MM.1S (cell line): ENCODE data around the gene DGKG.

Source experiments
- EZH2 ChIP-seq: fragments of 300-600 bp; sonication (generic); optimal IDR thresholded peaks from 2 replicates; pipeline ENCODE3; 2017; ENCODE audit warnings: low read depth, mild to moderate bottlenecking, antibody characterized with exemption, low read length, mixed read lengths
- TF ChIP-seq, protein P1 (sequence below): fragments of 300-600 bp; sonication (generic); IDR thresholded peaks from 2 replicates; pipeline ENCODE4 v1.5.1; 2016; ENCODE audit warnings: antibody characterized with exemption, low read length, mixed read lengths

DNA sequence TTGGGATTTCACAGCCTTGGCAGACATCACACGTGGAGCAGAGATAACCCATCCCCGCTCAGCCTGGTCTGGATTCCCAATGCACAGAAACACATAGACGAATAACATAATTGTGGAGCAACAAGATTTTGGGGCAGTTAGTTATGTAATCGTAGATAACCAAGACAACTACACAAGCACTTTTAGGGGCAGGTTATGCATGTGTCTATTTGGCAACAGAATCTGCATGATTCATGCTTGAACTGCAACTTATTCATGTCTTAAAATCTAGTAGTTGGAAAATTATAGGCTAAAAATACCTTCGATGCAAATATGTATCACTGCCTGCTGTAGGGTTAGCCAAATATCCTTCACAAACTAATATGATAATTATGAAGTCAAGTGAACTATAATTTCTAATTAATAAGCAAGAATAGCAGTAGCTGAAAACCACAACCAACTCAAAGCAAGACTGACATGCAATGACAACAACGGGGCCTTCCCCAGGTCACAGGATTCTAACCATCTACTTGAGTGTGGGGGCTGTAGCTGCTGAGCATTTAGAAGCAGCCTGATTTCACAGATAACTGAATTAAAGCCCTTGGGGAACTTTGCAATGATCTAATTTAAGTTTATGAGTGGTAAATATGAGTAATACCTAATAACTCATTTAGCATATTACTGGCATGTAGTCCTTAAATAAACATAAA, 31.1 kb downstream of the DGKG start:
- TF ChIP-seq, protein P1, sequence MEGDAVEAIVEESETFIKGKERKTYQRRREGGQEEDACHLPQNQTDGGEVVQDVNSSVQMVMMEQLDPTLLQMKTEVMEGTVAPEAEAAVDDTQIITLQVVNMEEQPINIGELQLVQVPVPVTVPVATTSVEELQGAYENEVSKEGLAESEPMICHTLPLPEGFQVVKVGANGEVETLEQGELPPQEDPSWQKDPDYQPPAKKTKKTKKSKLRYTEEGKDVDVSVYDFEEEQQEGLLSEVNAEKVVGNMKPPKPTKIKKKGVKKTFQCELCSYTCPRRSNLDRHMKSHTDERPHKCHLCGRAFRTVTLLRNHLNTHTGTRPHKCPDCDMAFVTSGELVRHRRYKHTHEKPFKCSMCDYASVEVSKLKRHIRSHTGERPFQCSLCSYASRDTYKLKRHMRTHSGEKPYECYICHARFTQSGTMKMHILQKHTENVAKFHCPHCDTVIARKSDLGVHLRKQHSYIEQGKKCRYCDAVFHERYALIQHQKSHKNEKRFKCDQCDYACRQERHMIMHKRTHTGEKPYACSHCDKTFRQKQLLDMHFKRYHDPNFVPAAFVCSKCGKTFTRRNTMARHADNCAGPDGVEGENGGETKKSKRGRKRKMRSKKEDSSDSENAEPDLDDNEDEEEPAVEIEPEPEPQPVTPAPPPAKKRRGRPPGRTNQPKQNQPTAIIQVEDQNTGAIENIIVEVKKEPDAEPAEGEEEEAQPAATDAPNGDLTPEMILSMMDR = no peak
- no peak for TF ChIP-seq EZH2
